Measurements from ENCODE around the gene SYT6. TPM values are rescaled to one million over a fixed set of nuclear protein-coding genes. Genes with fewer than 3 reads are reported as not detected.

Gene SYT6
- total RNA-seq, 1 experiment from 2014 or later = not detected

DNA sequence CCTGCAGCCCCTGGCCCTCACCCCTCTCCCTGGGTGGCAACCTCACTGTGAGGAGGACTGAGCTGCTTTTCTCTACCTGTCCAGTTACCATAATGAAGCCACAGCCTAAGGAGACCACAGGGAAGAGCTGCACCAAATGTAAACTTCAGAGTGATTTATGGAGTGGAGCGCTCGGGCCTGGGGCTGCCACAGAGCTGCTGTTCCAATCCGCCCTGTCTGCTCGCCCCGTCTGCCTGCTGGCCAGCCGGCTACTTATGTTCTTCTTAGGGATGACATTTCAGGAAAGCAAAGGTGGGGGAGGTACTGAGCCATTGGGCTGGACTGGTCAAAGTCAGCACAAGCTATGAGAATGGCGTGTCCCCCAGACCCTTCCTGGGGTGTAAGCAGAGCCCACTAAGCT lies 17.9 kb downstream of the SYT6 start:
- intact Hi-C loops (cut with micrococcal nuclease; ENCODE audit: unreplicated experiment) = no loop called here
- no TSS peak for BruUV-seq (replicated peaks)
- no peak for DNase-seq
- Mint-ChIP-seq H3K4me1 (ENCODE audit: low read depth, unreplicated experiment) (no peaks in the 10 kb centered on the region), H3K4me3 (ENCODE audit: low read depth, unreplicated experiment) (no peak overlapping the region), H3K27me3 (ENCODE audit: unreplicated experiment) (peaks cover 97% of the 10 kb centered on the region), H3K27ac (ENCODE audit: unreplicated experiment) (no peak overlapping the region), H3K36me3 (ENCODE audit: insufficient read depth, unreplicated experiment) (no peaks in the 10 kb centered on the region), H3K9me3 (ENCODE audit: low read depth, unreplicated experiment) (no peaks in the 10 kb centered on the region)
- CTCF ChIA-PET = no interaction called here
- TF ChIP-seq, protein P1, sequence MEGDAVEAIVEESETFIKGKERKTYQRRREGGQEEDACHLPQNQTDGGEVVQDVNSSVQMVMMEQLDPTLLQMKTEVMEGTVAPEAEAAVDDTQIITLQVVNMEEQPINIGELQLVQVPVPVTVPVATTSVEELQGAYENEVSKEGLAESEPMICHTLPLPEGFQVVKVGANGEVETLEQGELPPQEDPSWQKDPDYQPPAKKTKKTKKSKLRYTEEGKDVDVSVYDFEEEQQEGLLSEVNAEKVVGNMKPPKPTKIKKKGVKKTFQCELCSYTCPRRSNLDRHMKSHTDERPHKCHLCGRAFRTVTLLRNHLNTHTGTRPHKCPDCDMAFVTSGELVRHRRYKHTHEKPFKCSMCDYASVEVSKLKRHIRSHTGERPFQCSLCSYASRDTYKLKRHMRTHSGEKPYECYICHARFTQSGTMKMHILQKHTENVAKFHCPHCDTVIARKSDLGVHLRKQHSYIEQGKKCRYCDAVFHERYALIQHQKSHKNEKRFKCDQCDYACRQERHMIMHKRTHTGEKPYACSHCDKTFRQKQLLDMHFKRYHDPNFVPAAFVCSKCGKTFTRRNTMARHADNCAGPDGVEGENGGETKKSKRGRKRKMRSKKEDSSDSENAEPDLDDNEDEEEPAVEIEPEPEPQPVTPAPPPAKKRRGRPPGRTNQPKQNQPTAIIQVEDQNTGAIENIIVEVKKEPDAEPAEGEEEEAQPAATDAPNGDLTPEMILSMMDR (IDR thresholded peaks at IDR 0.05; ENCODE audit: unreplicated experiment) = no peak

DNA sequence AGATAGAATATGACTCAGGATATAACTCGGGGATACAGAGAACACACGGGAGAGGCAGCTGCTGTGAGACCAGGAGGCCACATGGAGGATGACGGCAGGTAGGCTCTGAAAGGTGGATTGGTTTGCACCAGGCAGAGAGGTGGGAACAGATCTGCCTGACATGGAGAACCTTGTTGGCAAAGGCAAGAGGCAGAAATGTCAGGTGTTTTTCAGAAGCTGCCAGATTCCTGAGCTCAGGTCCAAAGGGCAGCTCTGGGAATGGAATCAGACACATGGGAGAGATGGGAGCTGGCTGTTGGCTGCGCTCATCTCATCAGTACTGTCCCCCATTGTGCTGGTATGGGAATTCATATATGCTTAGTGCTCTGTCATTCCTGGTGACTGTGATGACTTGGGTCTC lies 19.2 kb downstream of the SYT6 start:
- CTCF ChIA-PET = no interaction called here
- intact Hi-C loops (cut with micrococcal nuclease; ENCODE audit: unreplicated experiment) = no loop called here
- Mint-ChIP-seq H3K4me3 (ENCODE audit: low read depth, unreplicated experiment) (no peak overlapping the region), H3K9me3 (ENCODE audit: low read depth, unreplicated experiment) (no peaks in the 10 kb centered on the region), H3K4me1 (ENCODE audit: low read depth, unreplicated experiment) (no peaks in the 10 kb centered on the region), H3K36me3 (ENCODE audit: insufficient read depth, unreplicated experiment) (no peaks in the 10 kb centered on the region), H3K27me3 (ENCODE audit: unreplicated experiment) (peaks cover 98% of the 10 kb centered on the region), H3K27ac (ENCODE audit: unreplicated experiment) (no peak overlapping the region)
- DNase-seq = no peak
- TF ChIP-seq, protein P1 (IDR thresholded peaks at IDR 0.05; ENCODE audit: unreplicated experiment) = no peak
- BruUV-seq (replicated peaks) = no TSS peak

DNA sequence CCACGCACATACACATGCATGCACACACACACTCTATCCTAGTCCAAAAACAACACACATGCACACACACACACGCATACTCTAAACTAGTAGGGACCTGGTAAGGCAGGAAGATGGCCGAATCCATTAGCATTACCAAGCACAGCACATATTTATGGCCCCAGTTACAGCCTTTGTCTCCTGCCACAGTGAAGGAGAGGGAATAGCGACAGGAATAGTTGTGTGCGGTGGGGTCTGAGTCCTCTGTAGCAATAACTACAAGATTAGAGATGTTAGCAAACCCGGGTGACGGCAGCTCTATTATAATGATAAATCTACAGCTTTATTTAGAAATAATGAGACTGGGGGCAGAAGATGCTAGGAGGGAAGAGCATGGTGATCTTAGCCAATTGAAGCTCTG lies 20.5 kb downstream of the SYT6 start:
- H3K36me3 Mint-ChIP-seq (ENCODE audit: insufficient read depth, unreplicated experiment) = no peaks in the 10 kb centered on the region
- H3K4me3 Mint-ChIP-seq (ENCODE audit: low read depth, unreplicated experiment) = no peak overlapping the region
- CTCF ChIA-PET = interaction anchor here (0.6 kb wide), 1 partner anchor 148 kb away, joined by 8 read pairs; no protein-coding TSS in a partner anchor
- TF ChIP-seq, protein P1 (IDR thresholded peaks at IDR 0.05; ENCODE audit: unreplicated experiment) = no peak
- peaks cover 98% of the 10 kb centered on the region for H3K27me3 Mint-ChIP-seq (ENCODE audit: unreplicated experiment)
- intact Hi-C loops (cut with micrococcal nuclease; ENCODE audit: unreplicated experiment) = no loop called here
- no TSS peak for BruUV-seq (replicated peaks)
- no peaks in the 10 kb centered on the region for H3K4me1 Mint-ChIP-seq (ENCODE audit: low read depth, unreplicated experiment)
- H3K9me3 Mint-ChIP-seq (ENCODE audit: low read depth, unreplicated experiment) = no peaks in the 10 kb centered on the region
- no peak for DNase-seq
- H3K27ac Mint-ChIP-seq (ENCODE audit: unreplicated experiment) = no peak overlapping the region

DNA sequence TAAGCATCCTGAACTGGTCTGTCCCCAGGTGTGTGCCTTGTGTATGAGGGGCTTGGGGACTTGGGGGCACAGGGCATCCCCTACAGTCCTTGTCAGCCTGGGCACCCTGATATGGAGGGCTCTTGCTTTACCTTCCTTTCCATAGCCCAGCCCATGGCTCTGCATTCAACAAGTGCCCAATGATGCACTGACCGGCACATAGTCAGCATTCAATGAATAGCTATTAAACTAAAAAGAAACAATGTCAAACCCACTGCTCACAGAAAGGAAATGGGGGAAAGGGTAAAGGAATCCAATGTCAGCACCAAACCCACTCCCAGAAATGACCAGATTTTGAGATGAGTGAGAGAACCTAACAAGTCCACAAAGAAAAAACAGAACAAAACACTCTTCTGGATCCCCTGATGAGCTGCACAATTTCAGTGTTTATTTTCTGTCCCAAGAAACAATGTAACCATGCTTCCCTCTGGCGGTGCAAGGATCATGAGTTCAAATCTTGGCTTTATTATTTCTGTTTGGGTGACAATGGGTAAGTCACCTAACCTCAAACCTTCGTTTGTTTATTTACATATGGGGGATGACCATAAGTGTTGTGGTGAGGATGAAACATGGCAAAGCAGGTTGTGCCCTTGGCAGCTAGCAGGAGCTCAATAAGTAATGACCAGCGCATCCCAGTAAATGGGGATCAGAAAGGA lies 22.0 kb downstream of the SYT6 start:
- Mint-ChIP-seq H3K36me3 (ENCODE audit: insufficient read depth, unreplicated experiment) (no peaks in the 10 kb centered on the region), H3K27me3 (ENCODE audit: unreplicated experiment) (peaks cover 88% of the 10 kb centered on the region), H3K27ac (ENCODE audit: unreplicated experiment) (no peak overlapping the region), H3K9me3 (ENCODE audit: low read depth, unreplicated experiment) (no peaks in the 10 kb centered on the region), H3K4me3 (ENCODE audit: low read depth, unreplicated experiment) (no peak overlapping the region), H3K4me1 (ENCODE audit: low read depth, unreplicated experiment) (no peaks in the 10 kb centered on the region)
- no TSS peak for BruUV-seq (replicated peaks)
- intact Hi-C loops (cut with micrococcal nuclease; ENCODE audit: unreplicated experiment) = no loop called here
- no peak for DNase-seq
- TF ChIP-seq, protein P1 (IDR thresholded peaks at IDR 0.05; ENCODE audit: unreplicated experiment) = no peak
- CTCF ChIA-PET = no interaction called here
